ENCODE results near the gene IARS2. TPM values are rescaled to one million over a fixed set of nuclear protein-coding genes. Genes with fewer than 3 reads are reported as not detected.
"Not testable (repeated sequence)": the region's sequence is repeated elsewhere in the genome, so short reads cannot be mapped to it uniquely, and the experiment has no call there.

The IARS2 gene
- total RNA-seq, 1 experiment from 2014 or later = 157 TPM

DNA sequence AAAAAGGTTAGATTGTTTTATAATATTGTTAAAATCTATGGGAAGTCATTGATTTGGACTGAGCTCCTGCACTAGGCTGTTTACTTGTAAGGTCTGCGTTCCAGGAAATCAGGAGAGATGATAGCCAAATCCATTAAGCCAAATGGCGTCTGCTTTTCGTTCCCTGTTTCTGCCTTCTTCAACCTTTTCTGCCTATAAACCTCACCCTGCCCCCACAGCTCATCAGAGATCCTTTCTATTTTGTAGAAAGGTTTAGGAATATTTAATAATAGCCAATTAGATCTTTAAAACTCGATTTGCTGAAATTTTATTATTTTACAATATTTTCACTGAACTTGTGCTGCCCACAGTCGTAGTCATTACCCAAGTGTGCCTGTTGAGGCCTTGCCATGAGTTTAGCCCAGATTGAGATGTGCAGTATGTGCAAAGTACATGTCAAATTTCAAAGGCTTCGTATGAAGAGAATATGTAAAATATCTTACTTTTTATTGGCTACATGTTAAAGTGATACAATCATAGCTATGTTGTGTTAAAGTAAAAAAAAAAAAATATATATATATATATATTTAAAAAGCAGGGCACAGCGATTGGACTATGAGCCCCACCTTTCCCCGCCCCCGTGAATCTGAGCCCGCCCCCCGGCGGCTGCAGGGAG is 444 bp upstream of the IARS2 start:
- in situ Hi-C loops (cut with HindIII; ENCODE audit: low pct_unique_long_range_greater_than_20kb, low sequenced_read_pairs) = no loop called here
- DNase-seq (ENCODE audit: low read depth) = no peak

DNA sequence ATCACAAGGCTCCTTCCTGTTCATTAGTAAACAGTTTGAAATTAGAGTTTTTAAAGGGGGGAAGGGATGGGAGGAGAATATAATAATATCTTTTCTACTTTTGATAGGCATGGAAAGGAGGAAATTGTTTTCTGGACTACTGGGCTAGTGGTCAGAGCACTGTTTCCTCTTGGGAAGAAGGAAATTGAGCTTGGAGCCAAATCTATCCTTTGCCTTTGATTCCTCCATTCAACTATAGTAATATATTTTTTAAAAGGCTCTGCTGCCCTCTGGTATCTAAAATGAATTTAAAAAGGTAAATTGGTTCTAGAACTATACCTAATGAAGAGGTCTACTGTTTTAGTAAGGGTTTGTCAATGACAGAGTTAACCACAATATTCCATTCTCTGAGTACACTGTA is 5.9 kb downstream of the IARS2 start:
- no peak for DNase-seq (ENCODE audit: low read depth)

GRCh38 chr1:220110473-220110872 is 16.5 kb downstream of the IARS2 start:
- DNase-seq (ENCODE audit: low read depth); in situ Hi-C loops (cut with HindIII; ENCODE audit: low pct_unique_long_range_greater_than_20kb, low sequenced_read_pairs): not testable (repeated sequence)

More for the DNA sequence above, 5.9 kb downstream of the IARS2 start:
- in situ Hi-C loops (cut with HindIII; ENCODE audit: low pct_unique_long_range_greater_than_20kb, low sequenced_read_pairs) = no loop called here

- in situ Hi-C loops (cut with HindIII; ENCODE audit: low pct_unique_long_range_greater_than_20kb, low sequenced_read_pairs); DNase-seq (ENCODE audit: low read depth): not testable (repeated sequence)
Observed at GRCh38 chr1:220112600-220112999, 18.7 kb downstream of the IARS2 start.

DNA sequence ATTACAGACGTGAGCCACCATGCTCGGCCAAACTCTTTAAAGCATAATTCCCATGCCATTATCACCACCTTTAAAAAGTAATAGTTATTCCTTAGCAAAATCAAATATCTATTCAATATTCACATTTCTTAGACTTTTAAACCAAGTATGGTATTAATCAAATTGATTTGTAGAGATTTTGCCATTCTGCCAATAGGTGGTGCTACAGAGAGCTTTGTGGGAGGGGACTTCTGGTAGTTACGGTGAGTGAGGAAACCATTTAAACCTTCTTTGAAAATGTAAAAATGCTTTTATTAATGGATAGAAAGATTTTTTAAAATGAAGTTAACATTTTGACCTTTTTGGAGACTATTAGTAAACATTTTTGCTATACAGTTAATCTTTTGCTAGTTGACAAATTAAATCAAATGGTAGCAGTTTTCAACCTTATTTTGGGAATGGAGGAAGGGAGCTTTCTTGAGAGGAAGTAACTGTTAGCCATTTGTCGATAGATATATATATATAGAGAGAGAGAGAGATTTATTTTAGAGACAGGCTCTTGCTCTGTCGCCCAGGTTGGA is 19.3 kb downstream of the IARS2 start:
- in situ Hi-C loops (cut with HindIII; ENCODE audit: low pct_unique_long_range_greater_than_20kb, low sequenced_read_pairs) = no loop called here

DNA sequence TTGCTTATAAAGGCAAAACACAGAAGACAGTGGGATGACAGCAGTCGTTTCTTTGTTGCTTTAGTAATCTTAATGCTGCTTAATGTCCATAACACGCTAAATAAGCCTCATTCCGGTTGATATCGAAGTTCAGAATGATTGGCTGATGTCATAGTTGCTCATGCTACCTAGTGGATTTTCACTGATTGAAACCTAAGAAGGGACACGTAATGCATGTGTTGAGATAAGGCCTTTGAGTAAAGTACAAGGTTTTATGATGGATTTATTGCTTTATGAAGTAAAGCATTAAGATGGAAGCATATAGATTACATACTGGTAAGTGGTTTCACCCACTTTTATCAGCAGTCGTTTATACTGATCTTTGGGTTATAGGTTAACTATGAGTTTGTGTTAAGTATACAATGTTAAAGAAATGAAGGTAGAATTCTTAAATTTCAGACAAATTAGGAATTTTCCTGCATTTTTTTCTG is 25.1 kb downstream of the IARS2 start:
- in situ Hi-C loops (cut with HindIII; ENCODE audit: low pct_unique_long_range_greater_than_20kb, low sequenced_read_pairs) = no loop called here
- DNase-seq (ENCODE audit: low read depth) = no peak

More for the DNA sequence above, 19.3 kb downstream of the IARS2 start:
- no peak for DNase-seq (ENCODE audit: low read depth)

GRCh38 chr1:220121791-220122530 is 28.0 kb downstream of the IARS2 start:
- DNase-seq (ENCODE audit: low read depth) = no peak
- in situ Hi-C loops (cut with HindIII; ENCODE audit: low pct_unique_long_range_greater_than_20kb, low sequenced_read_pairs) = no loop called here

- no peak for DNase-seq (ENCODE audit: low read depth)
- in situ Hi-C loops (cut with HindIII; ENCODE audit: low pct_unique_long_range_greater_than_20kb, low sequenced_read_pairs) = no loop called here
Observed at GRCh38 chr1:220123066-220123465, 29.1 kb downstream of the IARS2 start.

DNA sequence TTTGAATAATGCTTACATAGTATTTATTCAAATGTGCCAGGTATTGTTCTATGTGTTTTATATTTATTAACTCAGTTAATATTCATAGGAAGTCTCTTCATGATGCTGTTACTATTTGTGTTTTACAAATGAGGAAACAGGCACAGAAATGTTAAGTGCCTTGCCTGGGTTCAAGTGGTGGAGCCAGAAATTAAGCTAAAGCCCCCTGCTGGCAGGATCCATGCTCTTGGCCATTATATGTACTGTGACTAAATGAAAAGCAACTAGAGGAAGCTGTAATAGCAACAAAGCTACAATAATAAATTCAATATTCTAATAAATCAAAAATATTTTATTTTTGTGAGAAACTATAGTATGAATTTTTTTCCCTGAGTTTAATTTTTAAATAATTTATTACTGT is 30.0 kb downstream of the IARS2 start:
- in situ Hi-C loops (cut with HindIII; ENCODE audit: low pct_unique_long_range_greater_than_20kb, low sequenced_read_pairs) = no loop called here
- no peak for DNase-seq (ENCODE audit: low read depth)

DNA sequence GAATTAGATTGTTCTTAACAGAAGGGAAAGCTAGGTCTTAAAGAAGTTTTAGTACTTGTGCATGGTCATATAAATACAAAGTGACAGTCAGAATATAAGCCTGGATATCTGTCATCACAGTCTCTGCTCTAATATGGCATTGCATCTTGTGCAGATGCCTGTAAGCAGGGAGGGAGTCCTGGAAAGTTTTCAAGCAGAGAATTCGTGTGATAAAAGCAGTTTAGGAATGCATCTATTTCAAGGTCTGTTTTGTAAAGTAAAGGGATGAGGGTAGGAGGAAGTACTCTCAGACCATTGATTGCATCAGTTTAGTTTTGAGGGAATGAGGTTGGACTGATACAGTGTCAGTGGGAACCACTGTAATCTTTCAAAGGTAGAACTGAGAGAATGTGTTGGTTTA is 30.6 kb downstream of the IARS2 start:
- DNase-seq (ENCODE audit: low read depth) = no peak
- in situ Hi-C loops (cut with HindIII; ENCODE audit: low pct_unique_long_range_greater_than_20kb, low sequenced_read_pairs) = no loop called here

DNA sequence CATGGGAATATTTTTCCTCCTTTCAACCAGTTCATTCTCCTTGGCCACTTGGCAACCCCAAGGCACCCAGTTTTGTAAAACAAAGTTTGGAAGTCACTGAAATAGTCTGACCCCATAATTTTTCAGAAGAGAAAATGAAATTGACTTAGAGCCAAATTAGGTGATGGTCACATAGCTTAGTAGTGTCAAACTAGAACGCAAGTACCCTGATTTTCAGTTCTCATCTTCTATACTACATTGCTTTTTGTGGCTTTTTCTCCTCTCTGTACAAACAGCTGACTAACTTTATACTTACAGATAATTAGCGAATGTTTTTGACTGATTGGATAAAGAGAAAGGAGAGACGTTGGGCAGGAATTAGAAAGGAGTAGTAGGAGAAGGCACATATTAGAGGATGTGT is 33.1 kb downstream of the IARS2 start:
- in situ Hi-C loops (cut with HindIII; ENCODE audit: low pct_unique_long_range_greater_than_20kb, low sequenced_read_pairs) = no loop called here
- DNase-seq (ENCODE audit: low read depth) = no peak

DNA sequence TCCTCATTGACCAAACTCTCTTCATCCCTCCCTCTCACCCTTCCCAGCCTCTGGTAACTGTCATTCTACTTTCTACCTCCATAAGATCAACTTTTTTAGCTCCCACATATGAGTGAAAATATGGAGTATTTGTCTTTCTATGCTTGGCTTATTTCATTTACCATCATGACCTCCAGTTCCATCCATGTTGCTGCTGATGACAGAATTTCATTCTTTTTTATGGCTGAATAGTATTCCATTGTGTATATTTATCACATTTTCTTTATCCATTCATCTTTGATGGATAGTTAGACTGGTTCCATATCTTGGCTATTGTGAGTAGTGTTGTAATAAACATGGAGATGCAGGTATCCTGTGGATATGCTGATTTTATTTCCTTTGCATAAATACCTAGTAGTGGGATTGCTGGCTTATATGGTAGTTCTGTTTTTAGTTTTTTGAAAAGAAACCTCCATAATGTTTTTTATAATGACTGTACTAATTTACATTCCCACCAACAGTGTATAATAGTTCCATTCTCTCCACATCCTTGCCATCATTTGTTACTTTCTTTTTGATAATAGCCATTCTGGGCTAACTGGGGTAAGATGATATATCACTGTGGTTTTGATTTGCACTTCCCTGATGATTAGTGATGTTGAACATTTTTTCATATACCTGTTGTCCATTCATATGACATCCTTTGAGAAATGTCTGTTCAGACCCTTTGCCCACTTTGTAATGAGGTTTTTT is 35.7 kb downstream of the IARS2 start:
- in situ Hi-C loops (cut with HindIII; ENCODE audit: low pct_unique_long_range_greater_than_20kb, low sequenced_read_pairs) = no loop called here
- DNase-seq (ENCODE audit: low read depth) = no peak

GRCh38 chr1:220135755-220136154 is 41.8 kb downstream of the IARS2 start:
- no peak for DNase-seq (ENCODE audit: low read depth)
- in situ Hi-C loops (cut with HindIII; ENCODE audit: low pct_unique_long_range_greater_than_20kb, low sequenced_read_pairs) = no loop called here

DNA sequence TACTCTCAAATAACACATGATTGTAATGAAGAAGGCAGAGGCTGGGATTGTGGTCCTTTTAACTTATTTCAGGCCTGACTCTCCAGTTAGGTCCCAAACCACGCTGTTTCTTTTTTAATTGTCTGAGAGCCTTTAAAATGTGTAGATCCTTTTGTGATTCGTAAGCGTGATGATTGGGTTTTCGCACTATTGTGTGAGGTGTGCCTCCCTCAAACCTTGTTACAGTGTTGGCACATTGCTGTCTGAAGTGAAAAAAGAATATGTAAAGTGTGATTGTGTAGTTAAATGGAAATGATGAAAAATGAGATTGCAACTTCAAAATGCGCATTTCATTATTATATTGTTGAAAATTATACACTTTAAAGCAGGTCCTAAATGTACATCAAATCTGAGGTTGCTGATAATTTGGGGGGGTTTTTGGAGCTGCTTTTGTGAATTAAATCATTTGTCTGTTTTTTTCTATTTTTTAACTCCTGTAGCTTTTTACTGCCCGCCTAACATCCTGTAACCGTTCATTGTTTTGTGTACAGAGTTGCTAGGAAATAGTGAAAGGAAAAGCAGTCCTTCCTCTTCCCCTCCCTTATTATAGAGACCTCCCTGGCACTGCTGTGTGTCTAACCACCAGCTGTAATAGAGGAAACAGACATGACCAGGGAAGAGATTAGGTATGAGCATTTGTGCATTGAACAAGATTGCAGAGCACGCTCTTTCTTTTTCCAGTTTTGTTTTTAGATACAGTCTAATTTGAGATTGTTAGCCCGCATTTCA is 43.3 kb downstream of the IARS2 start:
- in situ Hi-C loops (cut with HindIII; ENCODE audit: low pct_unique_long_range_greater_than_20kb, low sequenced_read_pairs) = no loop called here
- no peak for DNase-seq (ENCODE audit: low read depth)

- in situ Hi-C loops (cut with HindIII; ENCODE audit: low pct_unique_long_range_greater_than_20kb, low sequenced_read_pairs) = no loop called here
- no peak for DNase-seq (ENCODE audit: low read depth)
Observed at GRCh38 chr1:220139966-220140365, 46.0 kb downstream of the IARS2 start.

DNA sequence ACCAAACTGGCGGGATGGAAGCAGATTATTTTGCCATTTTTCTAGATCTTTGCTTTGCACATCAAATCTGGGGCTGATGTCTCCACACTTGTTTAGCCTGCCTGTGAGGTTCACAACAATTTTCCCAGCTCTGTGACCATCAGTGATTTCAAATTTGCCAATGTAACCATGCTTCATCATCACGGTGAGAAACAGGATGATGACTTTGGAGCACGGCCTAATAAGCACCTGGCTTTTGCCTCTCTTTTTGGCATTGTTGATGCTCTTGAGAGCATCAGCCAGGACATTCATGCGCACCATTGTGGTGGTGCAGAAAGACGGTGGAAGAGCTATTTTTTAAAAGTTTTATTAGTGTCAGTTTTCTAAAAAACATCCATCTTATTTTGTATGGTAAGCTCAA is 50.1 kb downstream of the IARS2 start:
- DNase-seq (ENCODE audit: low read depth) = no peak
- in situ Hi-C loops (cut with HindIII; ENCODE audit: low pct_unique_long_range_greater_than_20kb, low sequenced_read_pairs) = no loop called here

DNA sequence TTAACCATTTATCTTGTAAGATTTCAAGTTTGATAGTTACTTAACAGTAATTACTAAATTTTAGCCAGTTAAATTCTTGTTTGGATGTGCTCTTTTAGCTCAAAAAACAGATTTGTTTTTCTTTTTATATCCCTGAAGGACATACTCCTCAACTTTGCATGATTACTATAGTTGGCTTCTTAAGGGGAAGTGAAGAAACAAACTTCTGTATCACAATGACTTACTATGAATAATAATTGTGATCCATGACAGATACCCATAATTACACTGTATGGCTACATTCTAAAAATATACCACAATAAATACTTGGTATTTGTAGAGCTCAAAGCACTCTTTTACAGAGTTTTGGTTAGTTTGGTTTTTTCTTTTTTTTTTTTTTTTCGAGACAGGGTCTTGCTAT is 55.8 kb downstream of the IARS2 start:
- DNase-seq (ENCODE audit: low read depth) = no peak
- in situ Hi-C loops (cut with HindIII; ENCODE audit: low pct_unique_long_range_greater_than_20kb, low sequenced_read_pairs) = no loop called here

- no peak for DNase-seq (ENCODE audit: low read depth)
- in situ Hi-C loops (cut with HindIII; ENCODE audit: low pct_unique_long_range_greater_than_20kb, low sequenced_read_pairs) = no loop called here
Observed at GRCh38 chr1:220151454-220151853, 57.5 kb downstream of the IARS2 start.

All from Caki2 (cell line).